ENCODE results near the gene THSD4. TPM values are rescaled to one million over a fixed set of nuclear protein-coding genes. Genes with fewer than 3 reads are reported as not detected.

Gene THSD4
- total RNA-seq, 1 experiment from 2014 or later: 0.29 TPM

DNA sequence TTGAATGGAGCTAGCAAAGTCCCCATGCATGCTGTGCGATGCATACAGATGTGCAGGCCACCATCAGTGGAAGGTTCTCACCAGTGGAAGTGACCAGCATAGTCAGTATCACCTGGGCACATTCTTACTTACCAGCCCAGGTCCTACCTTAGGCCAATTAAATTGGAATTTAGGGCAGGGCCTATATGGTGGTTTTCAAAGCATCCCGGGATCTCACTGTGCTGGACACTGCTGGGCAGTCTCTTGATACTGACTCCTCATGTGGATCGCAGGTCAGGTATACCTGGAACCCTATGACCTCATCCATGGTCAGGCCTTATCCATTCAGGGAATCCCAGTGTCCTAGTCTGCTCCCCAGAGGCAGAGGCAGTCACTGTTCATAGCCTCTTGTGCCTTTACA lies 358.5 kb downstream of the THSD4 start:
- no peaks in the 10 kb centered on the region for H3K36me3 Mint-ChIP-seq (ENCODE audit: insufficient read depth, unreplicated experiment)
- Histone ChIP-seq H3K4me3 (ENCODE audit: low read depth, low read length) (no peak overlapping the region), H3K9me3 (no peaks in the 10 kb centered on the region), H3K4me1 (no peaks in the 10 kb centered on the region), H3K27me3 (replicated peaks; ENCODE audit: control insufficient read depth, insufficient read depth, low read length) (no peaks in the 10 kb centered on the region), H3K36me3 (ENCODE audit: control insufficient read depth, insufficient read depth, low read length) (no peaks in the 10 kb centered on the region)
- BruUV-seq (replicated peaks): no TSS peak
- no peak overlapping the region for H3K4me3 Mint-ChIP-seq (ENCODE audit: unreplicated experiment)
- peaks cover 7% of the 10 kb centered on the region for H3K4me1 Mint-ChIP-seq (ENCODE audit: low read depth, unreplicated experiment)
- H3K27me3 Mint-ChIP-seq (ENCODE audit: insufficient read depth, unreplicated experiment): no peaks in the 10 kb centered on the region
- DNase-seq: no peak
- ChIA-PET POLR2A (no interaction called here), CTCF (no interaction called here)
- TF ChIP-seq, protein P1, sequence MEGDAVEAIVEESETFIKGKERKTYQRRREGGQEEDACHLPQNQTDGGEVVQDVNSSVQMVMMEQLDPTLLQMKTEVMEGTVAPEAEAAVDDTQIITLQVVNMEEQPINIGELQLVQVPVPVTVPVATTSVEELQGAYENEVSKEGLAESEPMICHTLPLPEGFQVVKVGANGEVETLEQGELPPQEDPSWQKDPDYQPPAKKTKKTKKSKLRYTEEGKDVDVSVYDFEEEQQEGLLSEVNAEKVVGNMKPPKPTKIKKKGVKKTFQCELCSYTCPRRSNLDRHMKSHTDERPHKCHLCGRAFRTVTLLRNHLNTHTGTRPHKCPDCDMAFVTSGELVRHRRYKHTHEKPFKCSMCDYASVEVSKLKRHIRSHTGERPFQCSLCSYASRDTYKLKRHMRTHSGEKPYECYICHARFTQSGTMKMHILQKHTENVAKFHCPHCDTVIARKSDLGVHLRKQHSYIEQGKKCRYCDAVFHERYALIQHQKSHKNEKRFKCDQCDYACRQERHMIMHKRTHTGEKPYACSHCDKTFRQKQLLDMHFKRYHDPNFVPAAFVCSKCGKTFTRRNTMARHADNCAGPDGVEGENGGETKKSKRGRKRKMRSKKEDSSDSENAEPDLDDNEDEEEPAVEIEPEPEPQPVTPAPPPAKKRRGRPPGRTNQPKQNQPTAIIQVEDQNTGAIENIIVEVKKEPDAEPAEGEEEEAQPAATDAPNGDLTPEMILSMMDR (IDR thresholded peaks at IDR 0.05; ENCODE audit: insufficient read depth in 1 of 2, low read depth in 1 of 2, low read length in 1 of 2, severe bottlenecking in 1 of 2, unreplicated experiment in 1 of 2): no peak
- H3K27ac Mint-ChIP-seq (ENCODE audit: unreplicated experiment): no peak overlapping the region
- no peaks in the 10 kb centered on the region for H3K9me3 Mint-ChIP-seq (ENCODE audit: unreplicated experiment)
- intact Hi-C loops (cut with micrococcal nuclease; ENCODE audit: unreplicated experiment): no loop called here

DNA sequence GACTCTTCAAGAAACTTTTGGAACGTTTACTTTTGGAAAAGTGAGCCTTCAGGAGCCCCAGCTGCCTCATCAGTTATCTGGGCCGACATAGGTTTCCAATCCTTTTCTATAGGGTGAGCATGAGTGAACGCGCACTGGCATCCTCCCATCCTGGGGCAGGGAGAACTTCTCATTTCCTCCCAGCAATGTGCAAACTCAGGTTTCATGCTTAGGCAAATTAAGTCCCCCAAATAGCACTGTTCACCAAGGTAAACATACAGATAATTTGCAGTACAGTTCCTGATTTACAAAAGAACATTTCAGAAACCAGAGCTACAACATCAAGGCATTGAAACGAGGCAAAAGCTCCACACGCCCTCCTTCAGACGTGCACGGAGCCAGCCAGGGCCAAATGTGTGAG lies 361.6 kb downstream of the THSD4 start:
- Histone ChIP-seq H3K36me3 (ENCODE audit: control insufficient read depth, insufficient read depth, low read length) (no peaks in the 10 kb centered on the region), H3K27me3 (replicated peaks; ENCODE audit: control insufficient read depth, insufficient read depth, low read length) (no peaks in the 10 kb centered on the region), H3K4me1 (no peaks in the 10 kb centered on the region), H3K9me3 (no peaks in the 10 kb centered on the region), H3K4me3 (ENCODE audit: low read depth, low read length) (no peak overlapping the region)
- Mint-ChIP-seq H3K4me1 (ENCODE audit: low read depth, unreplicated experiment) (no peaks in the 10 kb centered on the region), H3K36me3 (ENCODE audit: insufficient read depth, unreplicated experiment) (no peaks in the 10 kb centered on the region), H3K9me3 (ENCODE audit: unreplicated experiment) (no peaks in the 10 kb centered on the region), H3K4me3 (ENCODE audit: unreplicated experiment) (no peak overlapping the region), H3K27ac (ENCODE audit: unreplicated experiment) (no peak overlapping the region), H3K27me3 (ENCODE audit: insufficient read depth, unreplicated experiment) (no peaks in the 10 kb centered on the region)
- POLR2A ChIA-PET: no interaction called here
- CTCF ChIA-PET: no interaction called here
- intact Hi-C loops (cut with micrococcal nuclease; ENCODE audit: unreplicated experiment): no loop called here
- no TSS peak for BruUV-seq (replicated peaks)
- no peak for DNase-seq
- TF ChIP-seq, protein P1 (IDR thresholded peaks at IDR 0.05; ENCODE audit: insufficient read depth in 1 of 2, low read depth in 1 of 2, low read length in 1 of 2, severe bottlenecking in 1 of 2, unreplicated experiment in 1 of 2): no peak

DNA sequence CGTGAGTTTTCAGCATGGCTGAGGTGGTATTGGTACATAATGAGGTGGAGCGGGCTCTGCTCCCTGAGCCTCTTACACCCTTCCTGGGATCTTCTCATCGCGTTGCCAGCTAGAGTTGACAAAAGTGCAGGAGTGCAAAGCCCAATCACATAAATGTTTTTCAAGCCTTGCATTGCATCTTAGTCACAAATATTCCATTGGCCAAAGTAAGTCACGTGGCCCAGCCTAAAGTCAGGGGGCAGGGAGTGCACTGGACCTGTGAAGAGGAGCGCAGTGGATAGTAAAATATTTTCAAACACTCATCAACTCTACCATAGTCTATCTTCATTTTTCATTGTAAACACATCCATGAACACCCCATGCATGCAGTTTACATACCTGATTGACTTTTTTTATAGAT lies 365.3 kb downstream of the THSD4 start:
- TF ChIP-seq, protein P1 (IDR thresholded peaks at IDR 0.05; ENCODE audit: insufficient read depth in 1 of 2, low read depth in 1 of 2, low read length in 1 of 2, severe bottlenecking in 1 of 2, unreplicated experiment in 1 of 2): no peak

More for the DNA sequence above, 365.3 kb downstream of the THSD4 start:
- no peaks in the 10 kb centered on the region for H3K27me3 Mint-ChIP-seq (ENCODE audit: insufficient read depth, unreplicated experiment)
- BruUV-seq (replicated peaks): no TSS peak
- H3K36me3 Mint-ChIP-seq (ENCODE audit: insufficient read depth, unreplicated experiment): no peaks in the 10 kb centered on the region
- Histone ChIP-seq H3K4me3 (ENCODE audit: low read depth, low read length) (no peak overlapping the region), H3K9me3 (no peaks in the 10 kb centered on the region), H3K4me1 (no peaks in the 10 kb centered on the region), H3K36me3 (ENCODE audit: control insufficient read depth, insufficient read depth, low read length) (no peaks in the 10 kb centered on the region), H3K27me3 (replicated peaks; ENCODE audit: control insufficient read depth, insufficient read depth, low read length) (no peaks in the 10 kb centered on the region)
- intact Hi-C loops (cut with micrococcal nuclease; ENCODE audit: unreplicated experiment): no loop called here
- no peak for DNase-seq
- no peaks in the 10 kb centered on the region for H3K4me1 Mint-ChIP-seq (ENCODE audit: low read depth, unreplicated experiment)
- ChIA-PET POLR2A (interaction anchor here (0.7 kb wide), 1 partner anchor 680 kb away, joined by 3 read pairs; no protein-coding TSS in a partner anchor), CTCF (no interaction called here)
- H3K27ac Mint-ChIP-seq (ENCODE audit: unreplicated experiment): no peak overlapping the region
- no peaks in the 10 kb centered on the region for H3K9me3 Mint-ChIP-seq (ENCODE audit: unreplicated experiment)
- H3K4me3 Mint-ChIP-seq (ENCODE audit: unreplicated experiment): no peak overlapping the region
